CD14-positive monocyte (primary cell): ENCODE measurements around the gene SEC24D. TPM values are rescaled to one million over a fixed set of nuclear protein-coding genes. Genes with fewer than 3 reads are reported as not detected.

ENCODE experiments used
- DNase-seq, 3 donors: peaks; one replicate each; pipeline ENCODE4 v3.0.0-alpha.2; 2011 to 2022
- H2AFZ ChIP-seq: 2 replicates; pipeline ENCODE4 v1.6.0; 2012; ENCODE audit warnings: mild to moderate bottlenecking, low read depth, low read length, inconsistent platforms; ENCODE audit not compliant: insufficient read depth, poor library complexity, severe bottlenecking
- H3K27ac ChIP-seq, 2 donors: 1 replicate in 1 of 2; 2 replicates in 1 of 2; pipeline ENCODE4 v1.5.1; 2012 to 2013; ENCODE audit warnings: low read length in 2 of 2, control low read depth in 1 of 2, inconsistent platforms in 1 of 2, low read depth in 1 of 2, mild to moderate bottlenecking in 1 of 2
- H3K27me3 ChIP-seq, 2 donors: one replicate each; pipeline versions ENCODE4 v1.6.0 to v1.6.1; 2011 to 2013; ENCODE audit warnings: low read length in 2 of 2; ENCODE audit not compliant: control insufficient read depth in 2 of 2, insufficient read depth in 2 of 2
- H3K36me3 ChIP-seq, 2 donors: replicated peaks in 1 of 2; 1 replicate in 1 of 2; 2 replicates in 1 of 2; pipeline versions ENCODE4 v1.5.1 to v1.6.1; 2012 to 2013; ENCODE audit warnings: low read length in 2 of 2, control low read depth in 1 of 2, inconsistent platforms in 1 of 2, mild to moderate bottlenecking in 1 of 2; ENCODE audit not compliant: insufficient read depth in 2 of 2, control insufficient read depth in 1 of 2
- H3K4me1 ChIP-seq, 2 donors: 1 replicate in 1 of 2; 2 replicates in 1 of 2; pipeline versions ENCODE4 v1.5.1 to v1.6.1; 2012 to 2013; ENCODE audit warnings: low read length in 2 of 2, control low read depth in 1 of 2, inconsistent platforms in 1 of 2, mild to moderate bottlenecking in 1 of 2, moderate library complexity in 1 of 2; ENCODE audit not compliant: insufficient read depth in 2 of 2, control insufficient read depth in 1 of 2
- H3K4me2 ChIP-seq: replicated peaks from 2 replicates; pipeline ENCODE3; 2012; ENCODE audit warnings: low read length, moderate library complexity, mild to moderate bottlenecking; ENCODE audit not compliant: poor library complexity, severe bottlenecking; ENCODE audit errors: extremely low read depth
- H3K4me3 ChIP-seq, 3 experiments: fragments of 200-600 bp in 1 of 3; sonication (generic) in 1 of 3; replicated peaks in 1 of 3; 1 replicate in 2 of 3; 2 replicates in 1 of 3; pipeline ENCODE4 v1.5.1; 2011 to 2013; ENCODE audit warnings: low read length in 3 of 3, mild to moderate bottlenecking in 3 of 3, control low read depth in 2 of 3, low read depth in 2 of 3, inconsistent platforms in 1 of 3, moderate library complexity in 1 of 3
- H3K79me2 ChIP-seq: 2 replicates; pipeline ENCODE4 v1.6.0; 2012; ENCODE audit warnings: mild to moderate bottlenecking, control low read depth, inconsistent platforms, low read length, moderate library complexity; ENCODE audit not compliant: insufficient read depth
- H3K9ac ChIP-seq: 2 replicates; pipeline ENCODE4 v1.6.0; 2017; ENCODE audit warnings: low read length, mild to moderate bottlenecking; ENCODE audit not compliant: insufficient read depth, poor library complexity, severe bottlenecking
- H3K9me3 ChIP-seq, 2 donors: replicated peaks in 1 of 2; 1 replicate in 1 of 2; 2 replicates in 1 of 2; pipeline versions ENCODE4 v1.5.1 to v1.6.1; 2012 to 2013; ENCODE audit warnings: low read length in 2 of 2, control low read depth in 1 of 2; ENCODE audit not compliant: control insufficient read depth in 1 of 2, insufficient read depth in 1 of 2
- H4K20me1 ChIP-seq: 2 replicates; pipeline ENCODE4 v1.6.0; 2012; ENCODE audit warnings: mild to moderate bottlenecking, low read length, control low read depth, moderate library complexity; ENCODE audit not compliant: insufficient read depth
- H3K27ac Mint-ChIP-seq, 7 donors: one replicate each; pipeline ENCODE4 v1.8.0; 2020; ENCODE audit warnings: mild to moderate bottlenecking in 7 of 7, mixed read lengths in 7 of 7, moderate library complexity in 6 of 7, inconsistent platforms in 2 of 7
- H3K27me3 Mint-ChIP-seq, 3 donors: one replicate each; pipeline ENCODE4 v1.8.0; 2021 to 2022; ENCODE audit warnings: low read depth in 3 of 3, mild to moderate bottlenecking in 3 of 3, mixed read lengths in 3 of 3, moderate library complexity in 3 of 3, inconsistent platforms in 1 of 3
- H3K36me3 Mint-ChIP-seq, 2 donors: one replicate each; pipeline ENCODE4 v1.8.0; 2020; ENCODE audit warnings: mixed read lengths in 2 of 2, inconsistent platforms in 1 of 2, mild to moderate bottlenecking in 1 of 2
- H3K4me1 Mint-ChIP-seq: one replicate; pipeline ENCODE4 v1.8.0; 2020; ENCODE audit warnings: mild to moderate bottlenecking, mixed read lengths
- H3K4me3 Mint-ChIP-seq, 2 donors: one replicate each; pipeline ENCODE4 v1.8.0; 2020; ENCODE audit warnings: mild to moderate bottlenecking in 2 of 2, mixed read lengths in 2 of 2, moderate library complexity in 1 of 2
- H3K9me3 Mint-ChIP-seq, 7 donors: one replicate each; pipeline ENCODE4 v1.8.0; 2020 to 2022; ENCODE audit warnings: mixed read lengths in 7 of 7, mild to moderate bottlenecking in 6 of 7, moderate library complexity in 6 of 7, inconsistent platforms in 2 of 7
- CTCF ChIP-seq: fragments of 200-600 bp; IDR thresholded peaks from one replicate; pipeline ENCODE4 v1.8.0; 2022; ENCODE audit warnings: antibody characterized with exemption, mild to moderate bottlenecking
- WGBS: methylation state at CpG from one replicate; pipeline ENCODE4 v1.1.5; 2013; ENCODE audit warnings: missing lambda C conversion rate; ENCODE audit not compliant: insufficient coverage; 5-methylcytosine and 5-hydroxymethylcytosine counted together
- intact Hi-C, 2 donors: fragments of 100-400 bp; cut with micrococcal nuclease; formaldehyde crosslinking; loops; one replicate each; pipeline versions ENCODE4 v1.15.0 to v1.15.1; 2023
- polyA plus RNA-seq, 3 donors: library from polyadenylated mRNA; depleted of rRNA in 1 of 3; unstranded in 2 of 3; stranded (reverse) in 1 of 3; fragments of 300-500 nt in 2 of 3; fragments of >200 nt in 1 of 3; fragmentation: Illumina TruSeq in 2 of 3; gene quantifications; 1 replicate in 2 of 3; 2 replicates in 1 of 3; pipeline ENCODE4 v1.2.3, GENCODE V29; 2012 to 2021

The SEC24D gene
- polyA plus RNA-seq, 3 donors = 16.8 to 31.3 (median 22.6) TPM

GRCh38 chr4:118760493-118760892, 75.4 kb downstream of the SEC24D start:
- Histone ChIP-seq H3K79me2 (no peaks in the 10 kb centered on the region), H2AFZ (no peak overlapping the region), H3K9ac (no peak overlapping the region), H3K4me1 (no peaks in the 10 kb centered on the region), H3K9me3 (no peaks in the 10 kb centered on the region), H3K36me3 (peaks cover 59 to 93% of the 10 kb centered on the region in 2 donors), H3K4me2 (no peak overlapping the region), H4K20me1 (no peaks in the 10 kb centered on the region), H3K27ac (no peak overlapping the region), H3K4me3 (no peak overlapping the region), H3K27me3 (no peaks in the 10 kb centered on the region)
- WGBS = no CpG with 5 or more reads among the region's 5 CpGs
- H3K36me3 Mint-ChIP-seq = peaks cover 73 to 76% of the 10 kb centered on the region in 2 donors
- no peak for DNase-seq
- H3K4me1 Mint-ChIP-seq = peaks cover 6% of the 10 kb centered on the region
- H3K4me3 Mint-ChIP-seq = no peak overlapping the region
- H3K9me3 Mint-ChIP-seq = no peaks in the 10 kb centered on the region
- H3K27me3 Mint-ChIP-seq = no peaks in the 10 kb centered on the region
- peak overlapping the region in 2 of 7 donors; percentile 42 to 48 for H3K27ac Mint-ChIP-seq
- no peak for TF ChIP-seq CTCF
- intact Hi-C loops = no loop called here

GRCh38 chr4:118760092-118760491, 75.8 kb downstream of the SEC24D start:
- intact Hi-C loops = no loop called here
- Mint-ChIP-seq H3K27ac (peak overlapping the region in 1 of 7 donors; percentile 48), H3K36me3 (peaks cover 72 to 78% of the 10 kb centered on the region in 2 donors)

More at GRCh38 chr4:118760092-118760491, 75.8 kb downstream of the SEC24D start:
- H3K36me3 ChIP-seq = peaks cover 59 to 93% of the 10 kb centered on the region in 2 donors
- TF ChIP-seq CTCF = no peak
- no peaks in the 10 kb centered on the region for H4K20me1 ChIP-seq
- H2AFZ ChIP-seq = no peak overlapping the region
- no peak for DNase-seq
- H3K4me3 ChIP-seq = no peak overlapping the region
- no peak overlapping the region for H3K4me2 ChIP-seq
- H3K9me3 ChIP-seq = no peaks in the 10 kb centered on the region
- Mint-ChIP-seq H3K9me3 (no peaks in the 10 kb centered on the region), H3K4me3 (no peak overlapping the region), H3K27me3 (no peaks in the 10 kb centered on the region), H3K4me1 (peaks cover 6% of the 10 kb centered on the region)
- H3K27ac ChIP-seq = no peak overlapping the region
- H3K27me3 ChIP-seq = no peaks in the 10 kb centered on the region
- no peaks in the 10 kb centered on the region for H3K79me2 ChIP-seq
- WGBS = 83% methylated on average over 3 of the region's 3 CpGs
- H3K9ac ChIP-seq = no peak overlapping the region
- H3K4me1 ChIP-seq = no peaks in the 10 kb centered on the region
